ENCODE results near the gene KLK1. TPM values are rescaled to one million over a fixed set of nuclear protein-coding genes. Genes with fewer than 3 reads are reported as not detected.
A peak's percentile ranks its signal among the peaks of the same experiment; 100 is the strongest.
"Not testable (repeated sequence)": the region's sequence is repeated elsewhere in the genome, so short reads cannot be mapped to it uniquely, and the experiment has no call there.

KLK1 gene
- polyA plus RNA-seq, 1 donor from 2014 or later: not detected

DNA sequence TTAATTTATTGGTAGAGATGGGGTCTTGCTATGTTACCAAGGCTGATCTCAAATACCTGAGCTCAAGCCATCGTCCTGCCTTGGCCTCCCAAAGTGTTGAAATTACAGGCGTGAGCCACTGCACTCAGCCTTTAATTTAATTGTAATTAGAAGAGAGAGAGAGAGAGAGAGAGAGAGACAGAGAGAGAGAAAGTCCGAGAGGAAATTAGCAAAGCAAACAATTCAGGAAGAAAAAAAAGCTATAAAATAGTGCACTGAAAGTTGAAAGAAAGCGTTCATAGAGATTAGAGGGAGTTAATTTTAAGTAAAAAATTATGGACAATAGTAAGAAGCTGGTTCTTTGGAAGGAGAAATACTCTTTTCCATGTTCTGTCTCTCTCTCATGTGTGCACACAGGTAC, 46.3 kb downstream of the KLK1 start:
- H3K4me3 ChIP-seq (ENCODE audit: low read length): peak overlapping the region; percentile 61
- no peaks in the 10 kb centered on the region for H3K79me2 ChIP-seq (replicated peaks; ENCODE audit: insufficient read depth, low read length)
- no peak for TF ChIP-seq RAD21 (conservative IDR thresholded peaks at IDR 0.05)
- no peak for TF ChIP-seq MXI1 (conservative IDR thresholded peaks at IDR 0.05; ENCODE audit: poor library complexity, severe bottlenecking)
- no peak for TF ChIP-seq EP300 (conservative IDR thresholded peaks at IDR 0.05; ENCODE audit: poor library complexity, severe bottlenecking)
- TF ChIP-seq, protein P1, sequence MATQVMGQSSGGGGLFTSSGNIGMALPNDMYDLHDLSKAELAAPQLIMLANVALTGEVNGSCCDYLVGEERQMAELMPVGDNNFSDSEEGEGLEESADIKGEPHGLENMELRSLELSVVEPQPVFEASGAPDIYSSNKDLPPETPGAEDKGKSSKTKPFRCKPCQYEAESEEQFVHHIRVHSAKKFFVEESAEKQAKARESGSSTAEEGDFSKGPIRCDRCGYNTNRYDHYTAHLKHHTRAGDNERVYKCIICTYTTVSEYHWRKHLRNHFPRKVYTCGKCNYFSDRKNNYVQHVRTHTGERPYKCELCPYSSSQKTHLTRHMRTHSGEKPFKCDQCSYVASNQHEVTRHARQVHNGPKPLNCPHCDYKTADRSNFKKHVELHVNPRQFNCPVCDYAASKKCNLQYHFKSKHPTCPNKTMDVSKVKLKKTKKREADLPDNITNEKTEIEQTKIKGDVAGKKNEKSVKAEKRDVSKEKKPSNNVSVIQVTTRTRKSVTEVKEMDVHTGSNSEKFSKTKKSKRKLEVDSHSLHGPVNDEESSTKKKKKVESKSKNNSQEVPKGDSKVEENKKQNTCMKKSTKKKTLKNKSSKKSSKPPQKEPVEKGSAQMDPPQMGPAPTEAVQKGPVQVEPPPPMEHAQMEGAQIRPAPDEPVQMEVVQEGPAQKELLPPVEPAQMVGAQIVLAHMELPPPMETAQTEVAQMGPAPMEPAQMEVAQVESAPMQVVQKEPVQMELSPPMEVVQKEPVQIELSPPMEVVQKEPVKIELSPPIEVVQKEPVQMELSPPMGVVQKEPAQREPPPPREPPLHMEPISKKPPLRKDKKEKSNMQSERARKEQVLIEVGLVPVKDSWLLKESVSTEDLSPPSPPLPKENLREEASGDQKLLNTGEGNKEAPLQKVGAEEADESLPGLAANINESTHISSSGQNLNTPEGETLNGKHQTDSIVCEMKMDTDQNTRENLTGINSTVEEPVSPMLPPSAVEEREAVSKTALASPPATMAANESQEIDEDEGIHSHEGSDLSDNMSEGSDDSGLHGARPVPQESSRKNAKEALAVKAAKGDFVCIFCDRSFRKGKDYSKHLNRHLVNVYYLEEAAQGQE (IDR thresholded peaks at IDR 0.05; ENCODE audit: borderline replicate concordance): no peak
- no peak for TF ChIP-seq SMC3 (conservative IDR thresholded peaks at IDR 0.05; ENCODE audit: poor library complexity)
- no peak for TF ChIP-seq TAF1 (IDR thresholded peaks at IDR 0.05; ENCODE audit: low read depth)
- TF ChIP-seq EZH2 (IDR thresholded peaks at IDR 0.05; ENCODE audit: borderline replicate concordance, insufficient read depth, low read length, poor library complexity, severe bottlenecking): no peak
- TF ChIP-seq, protein P2, sequence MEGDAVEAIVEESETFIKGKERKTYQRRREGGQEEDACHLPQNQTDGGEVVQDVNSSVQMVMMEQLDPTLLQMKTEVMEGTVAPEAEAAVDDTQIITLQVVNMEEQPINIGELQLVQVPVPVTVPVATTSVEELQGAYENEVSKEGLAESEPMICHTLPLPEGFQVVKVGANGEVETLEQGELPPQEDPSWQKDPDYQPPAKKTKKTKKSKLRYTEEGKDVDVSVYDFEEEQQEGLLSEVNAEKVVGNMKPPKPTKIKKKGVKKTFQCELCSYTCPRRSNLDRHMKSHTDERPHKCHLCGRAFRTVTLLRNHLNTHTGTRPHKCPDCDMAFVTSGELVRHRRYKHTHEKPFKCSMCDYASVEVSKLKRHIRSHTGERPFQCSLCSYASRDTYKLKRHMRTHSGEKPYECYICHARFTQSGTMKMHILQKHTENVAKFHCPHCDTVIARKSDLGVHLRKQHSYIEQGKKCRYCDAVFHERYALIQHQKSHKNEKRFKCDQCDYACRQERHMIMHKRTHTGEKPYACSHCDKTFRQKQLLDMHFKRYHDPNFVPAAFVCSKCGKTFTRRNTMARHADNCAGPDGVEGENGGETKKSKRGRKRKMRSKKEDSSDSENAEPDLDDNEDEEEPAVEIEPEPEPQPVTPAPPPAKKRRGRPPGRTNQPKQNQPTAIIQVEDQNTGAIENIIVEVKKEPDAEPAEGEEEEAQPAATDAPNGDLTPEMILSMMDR (IDR thresholded peaks at IDR 0.05; ENCODE audit: poor library complexity, severe bottlenecking): no peak
- H3K4me2 ChIP-seq (ENCODE audit: low read length): no peak overlapping the region
- H3F3A ChIP-seq (ENCODE audit: insufficient read depth, low read length, poor library complexity, severe bottlenecking): no peaks in the 10 kb centered on the region
- no peaks in the 10 kb centered on the region for H3K36me3 ChIP-seq (ENCODE audit: insufficient read depth, low read length)
- H3K9me3 ChIP-seq (ENCODE audit: low read length): no peaks in the 10 kb centered on the region
- H3K27me3 ChIP-seq (ENCODE audit: insufficient read depth, low read depth, low read length): peaks cover 26% of the 10 kb centered on the region
- no peak overlapping the region for H2AFZ ChIP-seq (ENCODE audit: low read depth, low read length)
- H3K27ac ChIP-seq (ENCODE audit: low read length): no peak overlapping the region
- H3K9me2 ChIP-seq (ENCODE audit: insufficient read depth, low read length): no peaks in the 10 kb centered on the region
- H4K20me1 ChIP-seq (ENCODE audit: insufficient read depth): no peaks in the 10 kb centered on the region
- no peak overlapping the region for H3K9ac ChIP-seq (ENCODE audit: low read length)

DNA sequence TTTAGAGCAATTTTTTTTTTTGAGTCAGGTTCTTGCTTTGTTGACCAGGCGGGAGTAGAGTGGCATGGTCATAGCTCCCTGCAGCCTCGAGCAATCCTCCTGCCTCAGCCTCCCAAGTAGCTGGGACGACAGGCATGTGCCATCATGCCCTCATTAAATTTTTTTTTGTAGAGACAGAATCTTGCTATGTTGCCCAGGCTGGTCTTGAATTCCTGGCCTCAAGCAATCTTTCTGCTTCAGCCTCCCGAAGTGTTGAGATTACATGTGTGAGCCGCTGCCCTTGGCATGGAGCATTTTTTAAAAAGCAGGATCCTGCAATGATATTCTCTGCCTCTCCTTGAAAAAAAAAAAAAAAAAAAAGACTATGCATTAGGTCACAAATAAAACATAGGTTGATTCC, 47.5 kb downstream of the KLK1 start:
- H3K9ac ChIP-seq (ENCODE audit: low read length): no peak overlapping the region
- no peak overlapping the region for H3K27ac ChIP-seq (ENCODE audit: low read length)
- H3K9me3 ChIP-seq (ENCODE audit: low read length): no peaks in the 10 kb centered on the region
- no peak for TF ChIP-seq RAD21 (conservative IDR thresholded peaks at IDR 0.05)
- TF ChIP-seq, protein P1 (IDR thresholded peaks at IDR 0.05; ENCODE audit: borderline replicate concordance): no peak
- TF ChIP-seq, protein P2 (IDR thresholded peaks at IDR 0.05; ENCODE audit: poor library complexity, severe bottlenecking): no peak
- no peak for TF ChIP-seq TAF1 (IDR thresholded peaks at IDR 0.05; ENCODE audit: low read depth)
- TF ChIP-seq EZH2 (IDR thresholded peaks at IDR 0.05; ENCODE audit: borderline replicate concordance, insufficient read depth, low read length, poor library complexity, severe bottlenecking): no peak
- H4K20me1 ChIP-seq (ENCODE audit: insufficient read depth): no peaks in the 10 kb centered on the region
- H3K9me2 ChIP-seq (ENCODE audit: insufficient read depth, low read length): no peaks in the 10 kb centered on the region
- H3F3A ChIP-seq (ENCODE audit: insufficient read depth, low read length, poor library complexity, severe bottlenecking): no peaks in the 10 kb centered on the region
- no peak overlapping the region for H3K4me2 ChIP-seq (ENCODE audit: low read length)
- H3K27me3 ChIP-seq (ENCODE audit: insufficient read depth, low read depth, low read length): peaks cover 26% of the 10 kb centered on the region
- H3K4me3 ChIP-seq (ENCODE audit: low read length): no peak overlapping the region
- no peak overlapping the region for H2AFZ ChIP-seq (ENCODE audit: low read depth, low read length)
- H3K36me3 ChIP-seq (ENCODE audit: insufficient read depth, low read length): no peaks in the 10 kb centered on the region
- H3K79me2 ChIP-seq (replicated peaks; ENCODE audit: insufficient read depth, low read length): no peaks in the 10 kb centered on the region

DNA sequence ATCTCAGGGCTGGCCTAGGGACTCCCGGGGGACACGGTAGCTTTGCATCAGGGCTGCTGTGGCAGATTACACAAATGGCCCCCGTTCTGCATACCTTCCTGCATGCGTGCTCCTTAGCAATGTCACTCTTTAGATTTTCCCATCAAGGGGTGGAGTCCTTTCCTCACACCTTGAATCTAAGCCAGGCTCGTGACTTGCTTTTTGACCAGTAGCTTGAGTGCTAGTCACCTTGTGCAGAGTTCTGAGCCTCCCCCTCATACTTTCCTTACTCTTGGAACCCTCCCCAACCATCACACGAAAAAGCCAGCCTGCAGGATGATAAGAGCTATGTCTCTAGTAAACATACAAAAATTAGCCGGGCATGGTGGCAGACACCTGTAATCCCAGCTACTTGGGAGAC, 50.1 kb downstream of the KLK1 start:
- not testable (repeated sequence) for H3K4me2 ChIP-seq (ENCODE audit: low read length); H3K27ac ChIP-seq (ENCODE audit: low read length); H2AFZ ChIP-seq (ENCODE audit: low read depth, low read length); H3K79me2 ChIP-seq (replicated peaks; ENCODE audit: insufficient read depth, low read length); H3F3A ChIP-seq (ENCODE audit: insufficient read depth, low read length, poor library complexity, severe bottlenecking); H3K9me3 ChIP-seq (ENCODE audit: low read length); H3K4me3 ChIP-seq (ENCODE audit: low read length); H3K36me3 ChIP-seq (ENCODE audit: insufficient read depth, low read length); H3K9ac ChIP-seq (ENCODE audit: low read length); H3K9me2 ChIP-seq (ENCODE audit: insufficient read depth, low read length); H4K20me1 ChIP-seq (ENCODE audit: insufficient read depth)
- H3K27me3 ChIP-seq (ENCODE audit: insufficient read depth, low read depth, low read length): peaks cover 16% of the 10 kb centered on the region

Data from neural cell (in vitro differentiated cells).